LoVo (cell line): ENCODE data around the gene CTBS.

Experiments
- DNase-seq: peaks from one replicate; pipeline ENCODE4 v3.0.0-alpha.2; 2016; ENCODE audit warnings: low spot score

CTBS gene

GRCh38 chr1:84506002-84506728 is 68.1 kb downstream of the CTBS start, which contains the start of the genes GNG5 and SPATA1:
GNG5 (minus strand) TSS chr1:84506581; CDS start chr1:84506091, 490 bp downstream.
SPATA1 (plus strand) TSS chr1:84506386; CDS start chr1:84516360, 9,974 bp downstream.
- peak; percentile 97 for DNase-seq

DNA sequence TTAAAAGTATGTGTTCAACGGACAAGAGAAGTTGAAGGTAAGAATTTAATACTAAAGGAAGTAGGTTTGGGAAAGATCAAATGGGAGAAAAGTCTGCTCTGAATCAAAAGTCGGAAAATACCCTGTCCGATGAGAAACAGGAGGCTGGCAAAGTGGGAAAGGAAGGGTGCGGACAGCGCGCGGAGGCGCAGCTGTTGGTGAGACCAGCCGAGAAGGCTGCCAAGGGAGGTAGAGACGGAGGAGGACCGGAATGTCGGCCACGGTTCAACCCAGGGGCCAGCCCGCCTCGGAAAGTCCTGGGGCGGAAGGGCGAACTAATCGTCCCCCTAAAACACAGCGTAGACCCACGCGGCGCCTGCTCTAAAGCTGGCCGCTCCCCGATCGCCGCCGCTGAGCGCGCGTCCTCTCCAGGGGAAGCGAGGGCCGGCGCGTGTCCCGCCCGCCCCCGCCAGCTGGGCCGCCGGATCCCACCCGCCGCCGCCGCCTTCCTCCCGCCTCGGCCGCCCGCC is 68.7 kb downstream of the CTBS start:
- peak; percentile 47 for DNase-seq

GRCh38 chr1:84504580-84505492 is 69.4 kb downstream of the CTBS start:
- no peak for DNase-seq

DNA sequence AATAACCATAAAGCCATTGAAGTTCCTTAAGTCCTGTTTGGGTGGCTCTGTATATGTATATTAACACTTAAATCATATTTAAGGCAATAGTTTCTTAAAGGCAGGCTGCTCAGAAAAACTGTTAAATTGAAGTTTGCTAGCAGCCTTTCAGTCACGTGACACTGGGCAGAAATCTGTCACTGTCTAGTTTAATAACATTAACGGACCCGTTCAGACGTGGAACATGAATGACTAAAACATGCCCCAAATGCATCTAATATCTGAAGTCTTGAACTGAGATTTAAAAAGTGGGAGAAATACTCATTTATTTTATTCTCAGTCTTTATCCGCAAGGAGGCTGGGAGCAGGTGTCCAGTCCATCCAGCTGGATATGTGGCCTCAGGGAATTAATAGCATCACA is 71.3 kb downstream of the CTBS start:
- DNase-seq, result no peak
